Stimulated activated naive CD8-positive, alpha-beta T cell treated with anti-CD3 and anti-CD28 coated beads, Interleukin-15, amount 100 ng/mL, for 72 hours (primary cell): ENCODE results near the gene ZNF292.
"Not testable (repeated sequence)": the region's sequence is repeated elsewhere in the genome, so short reads cannot be mapped to it uniquely, and the experiment has no call there.

Experiments used
- ATAC-seq: fragments of 150-1000 bp; cut with Tn5 transposase; 2 replicates; pipeline ENCODE4 v1.10.0; 2021; ENCODE audit warnings: mild to moderate bottlenecking, moderate library complexity
- DNase-seq, 2 donors: peaks; one replicate each; pipeline ENCODE4 v3.0.0; 2021 to 2022
- H3K27ac Mint-ChIP-seq, 2 donors: one replicate each; pipeline ENCODE4 v1.8.0; 2022; ENCODE audit warnings: mild to moderate bottlenecking in 2 of 2, mixed read lengths in 2 of 2, moderate library complexity in 2 of 2
- H3K27me3 Mint-ChIP-seq: one replicate; pipeline ENCODE4 v1.8.0; 2022; ENCODE audit warnings: mixed read lengths
- H3K4me1 Mint-ChIP-seq: one replicate; pipeline ENCODE4 v1.8.0; 2022; ENCODE audit warnings: mild to moderate bottlenecking, mixed read lengths
- H3K4me3 Mint-ChIP-seq, 2 donors: one replicate each; pipeline ENCODE4 v1.8.0; 2022; ENCODE audit warnings: mild to moderate bottlenecking in 2 of 2, mixed read lengths in 2 of 2, moderate library complexity in 1 of 2
- H3K9me3 Mint-ChIP-seq, 2 donors: one replicate each; pipeline ENCODE4 v1.8.0; 2022; ENCODE audit warnings: mixed read lengths in 2 of 2

Gene ZNF292

DNA sequence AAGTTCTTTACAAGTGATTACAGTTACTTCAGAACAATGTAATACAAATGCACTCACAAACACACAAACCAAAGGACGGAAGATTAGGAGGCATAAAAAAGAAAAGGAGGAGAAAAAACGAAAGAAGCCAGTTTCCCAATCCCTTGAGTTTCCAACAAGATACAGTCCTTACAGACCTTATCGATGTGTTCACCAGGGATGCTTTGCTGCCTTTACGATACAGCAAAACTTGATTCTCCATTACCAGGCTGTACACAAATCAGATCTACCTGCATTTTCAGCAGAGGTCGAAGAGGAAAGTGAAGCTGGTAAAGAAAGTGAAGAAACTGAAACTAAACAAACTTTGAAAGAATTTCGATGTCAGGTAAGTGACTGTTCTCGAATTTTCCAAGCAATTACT is 104.4 kb downstream of the ZNF292 start:
- Mint-ChIP-seq H3K27me3 (no peaks in the 10 kb centered on the region), H3K4me3 (no peak overlapping the region), H3K27ac (no peak overlapping the region), H3K9me3 (peaks cover 6 to 14% of the 10 kb centered on the region in 2 donors), H3K4me1 (peaks cover 11% of the 10 kb centered on the region)
- DNase-seq (no peak), ATAC-seq (no peak)

DNA sequence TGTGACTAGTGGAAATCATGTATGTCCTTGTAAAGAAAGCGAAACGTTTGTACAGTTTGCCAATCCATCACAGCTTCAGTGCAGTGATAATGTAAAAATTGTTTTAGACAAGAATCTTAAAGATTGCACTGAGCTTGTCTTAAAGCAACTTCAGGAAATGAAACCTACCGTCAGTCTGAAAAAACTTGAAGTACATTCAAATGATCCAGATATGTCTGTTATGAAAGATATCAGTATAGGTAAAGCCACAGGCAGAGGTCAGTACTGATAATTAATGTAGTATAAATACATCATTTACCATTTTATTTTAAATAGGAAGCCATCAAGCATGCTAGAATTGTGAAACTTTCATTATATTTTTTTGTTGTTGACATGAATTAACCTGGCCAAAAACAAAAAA is 106.2 kb downstream of the ZNF292 start:
- no peak for ATAC-seq
- no peaks in the 10 kb centered on the region for H3K27me3 Mint-ChIP-seq
- no peak for DNase-seq
- H3K9me3 Mint-ChIP-seq, result peaks cover 6 to 14% of the 10 kb centered on the region in 2 donors
- H3K4me3 Mint-ChIP-seq, result no peak overlapping the region
- peaks cover 11% of the 10 kb centered on the region for H3K4me1 Mint-ChIP-seq
- H3K27ac Mint-ChIP-seq, result no peak overlapping the region

GRCh38 chr6:87264481-87264880 is 109.1 kb downstream of the ZNF292 start:
- DNase-seq (no peak), ATAC-seq (no peak)
- Mint-ChIP-seq H3K27me3 (no peaks in the 10 kb centered on the region), H3K4me3 (no peak overlapping the region), H3K4me1 (peaks cover 2% of the 10 kb centered on the region), H3K9me3 (peaks cover 0 to 7% of the 10 kb centered on the region in 2 donors), H3K27ac (no peak overlapping the region)

DNA sequence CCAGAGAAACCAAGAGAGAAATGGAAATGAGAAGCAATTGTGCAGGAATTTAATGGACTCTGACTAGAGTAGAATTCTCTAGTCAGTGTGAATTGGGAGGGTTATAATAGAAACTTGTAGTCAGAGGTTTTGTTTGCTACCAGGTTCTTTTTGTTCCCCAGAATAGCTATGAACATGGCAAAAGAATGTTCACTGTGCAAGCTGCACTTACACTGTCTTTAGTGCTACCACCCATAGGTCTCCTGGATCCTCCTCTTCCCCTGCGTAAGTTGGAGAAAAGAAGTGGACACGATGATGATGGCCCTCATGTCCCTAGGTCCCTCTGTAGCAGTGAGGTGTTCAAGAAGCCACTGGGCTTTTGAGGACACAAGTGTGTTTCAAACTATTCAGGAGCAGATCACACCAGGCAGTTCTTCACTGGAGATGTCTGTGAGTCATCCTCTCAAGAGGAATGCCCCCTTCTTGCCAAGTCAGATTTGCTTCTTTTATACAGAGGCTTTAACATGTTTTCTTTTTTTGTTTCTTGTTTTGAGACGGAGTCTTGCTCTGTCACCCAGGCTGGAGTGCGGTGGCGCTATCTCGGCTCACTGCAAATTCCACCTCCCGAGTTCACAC is 119.4 kb downstream of the ZNF292 start:
- Mint-ChIP-seq H3K9me3 (peaks cover 6% of the 10 kb centered on the region in 2 donors), H3K4me1 (peaks cover 5% of the 10 kb centered on the region), H3K4me3 (no peak overlapping the region), H3K27ac (peak overlapping the region in 1 of 2 donors; percentile 20), H3K27me3 (no peaks in the 10 kb centered on the region)
- ATAC-seq, result no peak
- no peak for DNase-seq

DNA sequence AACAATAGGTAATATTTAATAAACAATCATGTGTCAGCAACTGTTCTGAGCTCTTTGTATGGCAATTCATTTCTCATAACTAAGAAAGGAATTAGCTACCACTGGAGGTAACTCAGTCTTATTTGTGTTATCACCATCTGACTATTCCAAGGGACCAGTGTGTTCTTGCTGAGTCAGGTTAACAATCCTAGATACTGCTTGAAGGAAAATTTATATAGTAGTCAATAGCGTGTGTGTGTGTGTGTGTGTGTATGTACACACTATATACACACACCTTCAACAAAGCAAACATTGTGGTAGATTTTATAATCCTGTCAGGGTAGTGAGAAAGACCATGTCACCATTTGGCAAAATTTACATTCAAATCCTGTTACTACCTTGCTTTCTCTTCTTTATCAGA is 121.3 kb downstream of the ZNF292 start:
- Mint-ChIP-seq H3K9me3 (peaks cover 6% of the 10 kb centered on the region in 2 donors), H3K4me1 (peaks cover 5% of the 10 kb centered on the region), H3K4me3 (no peak overlapping the region), H3K27ac (peak overlapping the region in 1 of 2 donors; percentile 45), H3K27me3 (no peaks in the 10 kb centered on the region)
- ATAC-seq, result no peak
- DNase-seq, result no peak

DNA sequence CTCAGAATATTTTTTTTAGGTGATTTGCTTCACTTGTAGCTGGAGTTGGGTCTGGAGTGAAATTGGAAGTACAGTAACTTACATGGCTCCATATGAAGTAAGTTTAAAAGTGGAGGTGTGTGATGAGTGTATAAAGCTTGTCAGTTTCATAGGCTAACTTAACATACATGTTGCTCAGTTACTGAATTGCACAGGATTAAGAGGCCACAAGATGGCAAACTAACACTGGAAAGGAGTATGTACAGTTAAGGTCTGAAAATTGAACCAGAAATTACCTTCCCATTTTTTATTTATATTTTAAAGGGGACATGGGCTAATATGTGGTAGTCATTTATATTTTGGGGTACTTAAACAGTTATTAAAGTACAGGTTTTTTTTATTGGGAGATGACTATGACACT is 121.8 kb downstream of the ZNF292 start:
- H3K4me3 Mint-ChIP-seq, result no peak overlapping the region
- H3K27ac Mint-ChIP-seq, result no peak overlapping the region
- no peaks in the 10 kb centered on the region for H3K27me3 Mint-ChIP-seq
- H3K4me1 Mint-ChIP-seq, result peaks cover 5% of the 10 kb centered on the region
- H3K9me3 Mint-ChIP-seq, result peaks cover 4 to 6% of the 10 kb centered on the region in 2 donors
- no peak for DNase-seq
- no peak for ATAC-seq

DNA sequence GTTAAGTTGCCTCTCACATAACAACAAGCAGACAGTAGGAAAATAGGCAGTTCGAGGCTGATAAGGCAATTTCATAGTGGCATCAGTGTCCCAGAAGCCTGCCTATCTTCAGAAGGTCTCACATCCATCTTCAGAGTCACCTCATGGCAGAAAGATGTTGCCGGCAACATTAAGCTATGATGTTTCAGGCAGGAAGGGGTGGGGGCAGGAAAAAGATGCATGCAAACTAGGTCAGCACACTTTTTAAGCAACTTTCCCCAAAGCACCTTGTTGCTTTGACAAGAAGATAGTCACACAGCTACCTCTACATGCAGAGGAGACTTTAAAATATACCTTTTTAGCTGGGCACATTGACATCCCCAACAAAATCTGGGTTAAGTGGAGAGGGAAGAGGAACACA is 123.8 kb downstream of the ZNF292 start:
- Mint-ChIP-seq H3K4me3 (no peak overlapping the region), H3K27ac (no peak overlapping the region), H3K27me3 (no peaks in the 10 kb centered on the region), H3K9me3 (no peaks in the 10 kb centered on the region), H3K4me1 (peaks cover 5% of the 10 kb centered on the region)
- ATAC-seq (no peak), DNase-seq (no peak)

- H3K27ac Mint-ChIP-seq, result no peak overlapping the region
Measured at GRCh38 chr6:87281426-87281825, 126.1 kb downstream of the ZNF292 start.

DNA sequence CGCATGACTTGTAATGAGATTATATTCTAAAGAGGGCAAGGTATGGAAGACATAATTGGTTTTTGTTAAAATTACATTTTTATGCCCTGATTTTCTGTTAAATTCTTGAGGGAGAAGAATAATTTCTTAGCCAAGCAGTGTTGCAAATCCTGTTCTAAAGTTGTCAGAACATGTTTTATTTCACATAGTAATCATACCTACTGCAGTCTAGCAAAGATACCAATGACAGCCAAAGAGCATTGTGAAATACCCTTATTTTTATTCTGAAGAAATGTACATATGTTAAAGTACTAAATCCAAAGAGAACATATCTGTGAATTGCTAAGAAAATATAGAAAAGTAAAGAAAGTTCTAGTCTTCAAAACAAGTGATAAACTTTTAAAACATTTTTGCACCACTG is 127.4 kb downstream of the ZNF292 start:
- ATAC-seq (no peak), DNase-seq (no peak)
- Mint-ChIP-seq H3K27ac (no peak overlapping the region), H3K9me3 (no peaks in the 10 kb centered on the region), H3K4me1 (peaks cover 5% of the 10 kb centered on the region), H3K27me3 (peaks cover 13% of the 10 kb centered on the region), H3K4me3 (no peak overlapping the region)

More at GRCh38 chr6:87281426-87281825, 126.1 kb downstream of the ZNF292 start:
- ATAC-seq (no peak), DNase-seq (no peak)
- Mint-ChIP-seq H3K9me3 (no peaks in the 10 kb centered on the region), H3K4me1 (peaks cover 5% of the 10 kb centered on the region), H3K27me3 (peaks cover 9% of the 10 kb centered on the region), H3K4me3 (no peak overlapping the region)

GRCh38 chr6:87283461-87283860 is 128.1 kb downstream of the ZNF292 start:
- Mint-ChIP-seq H3K27me3 (peaks cover 13% of the 10 kb centered on the region), H3K4me1 (peaks cover 5% of the 10 kb centered on the region), H3K9me3 (no peaks in the 10 kb centered on the region), H3K27ac (no peak overlapping the region), H3K4me3 (no peak overlapping the region)
- DNase-seq, result no peak
- no peak for ATAC-seq

DNA sequence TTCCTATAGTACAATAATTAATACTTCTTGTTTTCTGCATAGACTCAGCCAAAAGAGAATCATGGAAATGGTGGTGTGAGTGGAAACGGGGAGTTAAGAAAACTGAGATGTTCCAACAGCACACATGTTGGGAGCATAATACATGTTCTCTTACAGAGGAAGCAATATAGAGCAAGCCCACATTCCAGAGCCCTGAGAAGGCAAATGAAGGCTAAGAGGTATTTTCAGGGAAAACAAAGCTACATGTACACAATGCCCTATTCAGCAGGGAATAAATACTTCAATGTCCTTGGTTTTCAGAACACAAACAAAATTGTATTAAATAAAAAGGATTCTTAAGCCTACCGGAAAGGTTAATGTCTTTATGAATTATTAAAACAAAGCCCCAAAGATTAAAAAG is 131.9 kb downstream of the ZNF292 start:
- Mint-ChIP-seq H3K27me3 (peaks cover 13% of the 10 kb centered on the region), H3K9me3 (no peaks in the 10 kb centered on the region), H3K4me3 (no peak overlapping the region), H3K4me1 (no peaks in the 10 kb centered on the region), H3K27ac (no peak overlapping the region)
- ATAC-seq (no peak), DNase-seq (no peak)

- no peak for ATAC-seq
- H3K9me3 Mint-ChIP-seq, result no peaks in the 10 kb centered on the region
- no peak overlapping the region for H3K27ac Mint-ChIP-seq
- DNase-seq, result no peak
- no peaks in the 10 kb centered on the region for H3K4me1 Mint-ChIP-seq
- H3K27me3 Mint-ChIP-seq, result peaks cover 26% of the 10 kb centered on the region
- no peak overlapping the region for H3K4me3 Mint-ChIP-seq
Measured at GRCh38 chr6:87289571-87289970, 134.2 kb downstream of the ZNF292 start.

- ATAC-seq, result no peak
- Mint-ChIP-seq H3K4me3 (no peak overlapping the region), H3K9me3 (no peaks in the 10 kb centered on the region), H3K4me1 (no peaks in the 10 kb centered on the region), H3K27me3 (peaks cover 35% of the 10 kb centered on the region), H3K27ac (no peak overlapping the region)
- no peak for DNase-seq
Measured at GRCh38 chr6:87291883-87292282, 136.5 kb downstream of the ZNF292 start.

- no peak overlapping the region for H3K4me3 Mint-ChIP-seq
- H3K4me1 Mint-ChIP-seq, result no peaks in the 10 kb centered on the region
- peaks cover 52% of the 10 kb centered on the region for H3K27me3 Mint-ChIP-seq
- H3K9me3 Mint-ChIP-seq, result no peaks in the 10 kb centered on the region
- DNase-seq (no peak), ATAC-seq (no peak)
- no peak overlapping the region for H3K27ac Mint-ChIP-seq
Measured at GRCh38 chr6:87293526-87293925, 138.2 kb downstream of the ZNF292 start.

- H3K9me3 Mint-ChIP-seq, result peaks cover 0 to 6% of the 10 kb centered on the region in 2 donors
- DNase-seq (no peak), ATAC-seq (no peak)
- H3K27ac Mint-ChIP-seq, result no peak overlapping the region
- H3K4me3 Mint-ChIP-seq, result no peak overlapping the region
- peaks cover 79% of the 10 kb centered on the region for H3K27me3 Mint-ChIP-seq
- no peaks in the 10 kb centered on the region for H3K4me1 Mint-ChIP-seq
Measured at GRCh38 chr6:87297119-87297518, 141.8 kb downstream of the ZNF292 start.

DNA sequence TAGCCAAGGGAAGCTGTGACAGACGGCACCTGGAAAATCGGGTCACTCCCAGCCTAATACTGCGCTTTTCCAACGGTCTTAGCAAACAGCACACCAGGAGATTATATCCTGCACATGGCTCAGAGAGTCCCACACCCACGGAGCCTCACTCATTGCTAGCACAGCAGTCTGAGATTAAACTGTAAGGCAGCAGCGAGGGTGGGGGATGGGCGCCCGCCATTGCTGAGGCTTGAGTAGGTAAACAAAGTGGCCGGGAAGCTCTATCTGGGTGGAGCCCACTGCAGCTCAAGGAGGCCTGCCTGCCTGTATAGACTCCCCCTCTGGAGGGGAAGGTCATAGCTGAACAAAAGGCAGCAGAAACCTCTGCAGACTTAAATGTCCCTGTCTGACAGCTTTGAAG is 145.9 kb downstream of the ZNF292 start:
- H3K27ac Mint-ChIP-seq, H3K4me3 Mint-ChIP-seq, ATAC-seq: not testable (repeated sequence)

GRCh38 chr6:87308970-87309369 is 153.6 kb downstream of the ZNF292 start:
- Mint-ChIP-seq H3K4me1 (no peaks in the 10 kb centered on the region), H3K27me3 (peaks cover 37% of the 10 kb centered on the region), H3K27ac (no peak overlapping the region), H3K9me3 (peaks cover 0 to 10% of the 10 kb centered on the region in 2 donors), H3K4me3 (no peak overlapping the region)
- DNase-seq (no peak), ATAC-seq (no peak)

More for the DNA sequence above, 145.9 kb downstream of the ZNF292 start:
- not testable (repeated sequence) for H3K4me1 Mint-ChIP-seq, DNase-seq
- peaks cover 66% of the 10 kb centered on the region for H3K27me3 Mint-ChIP-seq
- H3K9me3 Mint-ChIP-seq, result peaks cover 0 to 23% of the 10 kb centered on the region in 2 donors
